ENCODE measurements around the gene MACROD2. TPM values are rescaled to one million over a fixed set of nuclear protein-coding genes. Genes with fewer than 3 reads are reported as not detected.
A peak's percentile ranks its signal among the peaks of the same experiment; 100 is the strongest.
"Not testable (repeated sequence)": the region's sequence is repeated elsewhere in the genome, so short reads cannot be mapped to it uniquely, and the experiment has no call there.

MACROD2 gene
- total RNA-seq, 2 donors from 2014 or later: 0.95 to 4.2 TPM

- no peak for ATAC-seq (ENCODE audit: insufficient number of reproducible peaks, low FRiP score, low read depth)
- H3K27ac ChIP-seq: no peak overlapping the region
- TF ChIP-seq CTCF (IDR thresholded peaks at IDR 0.05): no peak
- no peak for DNase-seq (ENCODE audit: low spot score)
- H3K36me3 ChIP-seq: no peaks in the 10 kb centered on the region
- H3K27me3 ChIP-seq (replicated peaks; ENCODE audit: insufficient read depth): no peaks in the 10 kb centered on the region
- H3K9me3 ChIP-seq: no peaks in the 10 kb centered on the region
- H3K4me1 ChIP-seq (ENCODE audit: control insufficient read depth in 1 of 2, low read depth in 2 of 2): no peaks in the 10 kb centered on the region
- no peak overlapping the region for H3K4me3 ChIP-seq
Measured at GRCh38 chr20:14219801-14220461, 224.6 kb downstream of the MACROD2 start.

- Histone ChIP-seq H3K4me1 (ENCODE audit: control insufficient read depth in 1 of 2, low read depth in 2 of 2) (no peaks in the 10 kb centered on the region), H3K36me3 (no peaks in the 10 kb centered on the region), H3K9me3 (no peaks in the 10 kb centered on the region), H3K27ac (no peak overlapping the region), H3K27me3 (replicated peaks; ENCODE audit: insufficient read depth) (no peaks in the 10 kb centered on the region), H3K4me3 (no peak overlapping the region)
- no peak for ATAC-seq (ENCODE audit: insufficient number of reproducible peaks, low FRiP score, low read depth)
- no peak for DNase-seq (ENCODE audit: low spot score)
- TF ChIP-seq CTCF (IDR thresholded peaks at IDR 0.05): no peak
Measured at GRCh38 chr20:14220986-14221385, 225.7 kb downstream of the MACROD2 start.

GRCh38 chr20:14223806-14224205 lies 228.5 kb downstream of the MACROD2 start:
- no peaks in the 10 kb centered on the region for H3K4me1 ChIP-seq (ENCODE audit: control insufficient read depth in 1 of 2, low read depth in 2 of 2)
- H3K9me3 ChIP-seq: no peaks in the 10 kb centered on the region
- H3K4me3 ChIP-seq: no peak overlapping the region
- DNase-seq (ENCODE audit: low spot score) (no peak), ATAC-seq (ENCODE audit: insufficient number of reproducible peaks, low FRiP score, low read depth) (no peak)
- no peaks in the 10 kb centered on the region for H3K36me3 ChIP-seq
- TF ChIP-seq CTCF (IDR thresholded peaks at IDR 0.05): no peak
- no peaks in the 10 kb centered on the region for H3K27me3 ChIP-seq (replicated peaks; ENCODE audit: insufficient read depth)
- H3K27ac ChIP-seq: no peak overlapping the region

GRCh38 chr20:14226051-14227049 lies 231.0 kb downstream of the MACROD2 start:
- not testable (repeated sequence) for DNase-seq (ENCODE audit: low spot score); H3K27me3 ChIP-seq (replicated peaks; ENCODE audit: insufficient read depth); H3K27ac ChIP-seq; ATAC-seq (ENCODE audit: insufficient number of reproducible peaks, low FRiP score, low read depth); H3K4me1 ChIP-seq (ENCODE audit: control insufficient read depth in 1 of 2, low read depth in 2 of 2); H3K36me3 ChIP-seq; H3K9me3 ChIP-seq
- H3K4me3 ChIP-seq: peak overlapping the region; percentile 55

- no peaks in the 10 kb centered on the region for H3K36me3 ChIP-seq
- H3K27ac ChIP-seq: no peak overlapping the region
- no peak for DNase-seq (ENCODE audit: low spot score)
- H3K4me1 ChIP-seq (ENCODE audit: control insufficient read depth in 1 of 2, low read depth in 2 of 2): no peaks in the 10 kb centered on the region
- no peaks in the 10 kb centered on the region for H3K27me3 ChIP-seq (replicated peaks; ENCODE audit: insufficient read depth)
- H3K4me3 ChIP-seq: no peak overlapping the region
- H3K9me3 ChIP-seq: no peaks in the 10 kb centered on the region
- ATAC-seq (ENCODE audit: insufficient number of reproducible peaks, low FRiP score, low read depth): no peak
- TF ChIP-seq CTCF (IDR thresholded peaks at IDR 0.05): no peak
Measured at GRCh38 chr20:14232650-14233049, 237.3 kb downstream of the MACROD2 start.
